OCI-LY3 (cell line): ENCODE measurements around the gene TYSND1.

ENCODE experiments used
- H2AFZ ChIP-seq: fragments of 200-600, 300-600 bp; shearing (Covaris generic); 2 replicates; pipeline ENCODE4 v1.6.0; 2014; ENCODE audit warnings: antibody characterized with exemption, low read depth, low read length
- H3K27ac ChIP-seq: fragments of 200-600, 300-600 bp; sonication (generic); 2 replicates; pipeline ENCODE4 v1.5.1; 2014; ENCODE audit warnings: mild to moderate bottlenecking, low read length, moderate library complexity, mixed read lengths
- H3K27me3 ChIP-seq: fragments of 200-600, 300-600 bp; sonication (generic); 2 replicates; pipeline ENCODE4 v1.6.1; 2014; ENCODE audit warnings: low read depth, low read length, mixed read lengths
- H3K36me3 ChIP-seq: fragments of 200-600, 300-600 bp; sonication (generic); replicated peaks from 2 replicates; pipeline ENCODE3; 2014; ENCODE audit warnings: low read depth, low read length, mixed read lengths
- H3K4me1 ChIP-seq: fragments of 300-600, 200-600 bp; sonication (generic); 2 replicates; pipeline ENCODE4 v1.6.1; 2014; ENCODE audit warnings: low read length, mixed read lengths
- H3K4me2 ChIP-seq: fragments of 200-600, 300-600 bp; sonication (generic); 2 replicates; pipeline ENCODE4 v1.6.1; 2014; ENCODE audit warnings: low read length, mixed read lengths
- H3K4me3 ChIP-seq: fragments of 300-600, 200-600 bp; sonication (generic); 2 replicates; pipeline ENCODE4 v1.5.1; 2014; ENCODE audit warnings: antibody characterized with exemption, mild to moderate bottlenecking, low read length, moderate library complexity
- H3K79me2 ChIP-seq: fragments of 300-600, 200-600 bp; shearing (Covaris generic); 2 replicates; pipeline ENCODE4 v1.6.1; 2014; ENCODE audit warnings: mild to moderate bottlenecking, low read length, mixed read lengths
- H3K9ac ChIP-seq: fragments of 300-600, 200-600 bp; shearing (Covaris generic); 2 replicates; pipeline ENCODE4 v1.6.0; 2014; ENCODE audit warnings: mild to moderate bottlenecking, low read length, moderate library complexity
- H3K9me3 ChIP-seq: fragments of 200-600, 300-600 bp; shearing (Covaris generic); 2 replicates; pipeline ENCODE4 v1.6.1; 2014; ENCODE audit warnings: low read length, mixed read lengths; ENCODE audit not compliant: insufficient read depth
- H4K20me1 ChIP-seq: fragments of 200-600, 300-600 bp; sonication (generic); 2 replicates; pipeline ENCODE4 v1.6.1; 2016; ENCODE audit warnings: low read length, mixed read lengths; ENCODE audit not compliant: insufficient read depth
- CTCF ChIP-seq: fragments of 200-600, 300-600 bp; sonication (generic); IDR thresholded peaks from 2 replicates; pipeline ENCODE4 v1.5.1; 2014; ENCODE audit warnings: antibody characterized with exemption, low read length, low read depth
- EZH2phosphoT487 ChIP-seq: fragments of 200-600 bp; shearing (Covaris generic); IDR thresholded peaks from 2 replicates; pipeline ENCODE4 v1.6.1; 2018; ENCODE audit warnings: antibody characterized with exemption, mixed run types, low read depth

The TYSND1 gene

GRCh38 chr10:70144372-70145110, 2.0 kb downstream of the TYSND1 start:
- H3K4me1 ChIP-seq = peaks cover 9% of the 10 kb centered on the region; the same call in 1 of the 2 replicates
- H3K4me2 ChIP-seq = peak overlapping the region; percentile 92
- no peaks in the 10 kb centered on the region for H3K27me3 ChIP-seq
- peak overlapping the region; percentile 90; the same call in 1 of the 2 replicates for H3K9ac ChIP-seq
- peak overlapping the region; percentile 94 for H3K4me3 ChIP-seq
- TF ChIP-seq CTCF (no peak), EZH2phosphoT487 (no peak)
- H2AFZ ChIP-seq = no peak overlapping the region
- H3K36me3 ChIP-seq = no peaks in the 10 kb centered on the region
- no peaks in the 10 kb centered on the region for H3K9me3 ChIP-seq
- H4K20me1 ChIP-seq = no peaks in the 10 kb centered on the region
- no peak overlapping the region for H3K27ac ChIP-seq
- H3K79me2 ChIP-seq = peaks cover 13% of the 10 kb centered on the region

GRCh38 chr10:70142555-70142954, 3.9 kb downstream of the TYSND1 start:
- Histone ChIP-seq H3K36me3 (no peaks in the 10 kb centered on the region), H3K27ac (no peak overlapping the region), H3K27me3 (no peaks in the 10 kb centered on the region), H3K79me2 (peaks cover 13% of the 10 kb centered on the region), H3K4me3 (no peak overlapping the region), H3K9me3 (no peaks in the 10 kb centered on the region), H3K4me2 (no peak overlapping the region), H3K4me1 (peaks cover 9% of the 10 kb centered on the region; the same call in 1 of the 2 replicates), H2AFZ (no peak overlapping the region), H4K20me1 (no peaks in the 10 kb centered on the region), H3K9ac (no peak overlapping the region)
- TF ChIP-seq EZH2phosphoT487 (no peak), CTCF (no peak)

GRCh38 chr10:70140297-70140696, 6.2 kb downstream of the TYSND1 start:
- TF ChIP-seq EZH2phosphoT487 = no peak
- no peak for TF ChIP-seq CTCF
- Histone ChIP-seq H3K4me2 (no peak overlapping the region), H3K9me3 (no peaks in the 10 kb centered on the region), H3K79me2 (peaks cover 11% of the 10 kb centered on the region), H3K27ac (no peak overlapping the region), H3K4me3 (no peak overlapping the region), H4K20me1 (no peaks in the 10 kb centered on the region), H2AFZ (no peak overlapping the region), H3K27me3 (no peaks in the 10 kb centered on the region), H3K4me1 (peaks cover 5% of the 10 kb centered on the region; the same call in 1 of the 2 replicates), H3K36me3 (no peaks in the 10 kb centered on the region), H3K9ac (no peak overlapping the region)

- H3K79me2 ChIP-seq = peaks cover 8% of the 10 kb centered on the region
- H3K27me3 ChIP-seq = no peaks in the 10 kb centered on the region
- H4K20me1 ChIP-seq = no peaks in the 10 kb centered on the region
- no peak overlapping the region for H3K4me3 ChIP-seq
- TF ChIP-seq EZH2phosphoT487 = no peak
- H3K4me2 ChIP-seq = no peak overlapping the region
- no peak overlapping the region for H2AFZ ChIP-seq
- H3K4me1 ChIP-seq = peaks cover 3% of the 10 kb centered on the region; the same call in 1 of the 2 replicates
- H3K27ac ChIP-seq = no peak overlapping the region
- H3K9ac ChIP-seq = no peak overlapping the region
- no peaks in the 10 kb centered on the region for H3K9me3 ChIP-seq
- no peaks in the 10 kb centered on the region for H3K36me3 ChIP-seq
Observed at GRCh38 chr10:70139997-70140250, 6.6 kb downstream of the TYSND1 start.
